OCI-LY3 (cell line): ENCODE measurements around the gene RGS16.

Experiments used
- EZH2phosphoT487 ChIP-seq: fragments of 200-600 bp; shearing (Covaris generic); IDR thresholded peaks from 2 replicates; pipeline ENCODE4 v1.6.1; 2018; ENCODE audit warnings: antibody characterized with exemption, mixed run types, low read depth
- TF ChIP-seq, protein P1 (sequence below): fragments of 200-600, 300-600 bp; sonication (generic); IDR thresholded peaks from 2 replicates; pipeline ENCODE4 v1.5.1; 2014; ENCODE audit warnings: antibody characterized with exemption, low read length, low read depth

DNA sequence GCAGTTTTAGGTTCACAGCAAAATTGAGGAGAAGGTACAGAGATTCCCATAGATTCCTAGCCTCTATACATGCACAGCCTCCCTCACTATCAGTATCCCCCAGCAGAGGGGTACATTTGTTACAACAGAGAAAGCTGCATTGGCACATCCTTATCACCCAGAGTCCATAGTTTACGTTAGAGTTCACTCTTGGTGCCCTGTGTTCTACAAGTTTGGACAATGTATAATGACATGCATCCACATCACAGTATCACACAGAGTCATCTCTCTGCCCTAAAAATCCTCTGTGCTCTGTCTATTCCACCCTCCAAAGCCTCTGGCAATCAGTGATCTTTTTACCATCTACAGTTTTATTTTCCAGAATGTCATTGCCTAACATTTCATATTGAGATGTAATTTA is 22.3 kb upstream of the RGS16 start:
- TF ChIP-seq EZH2phosphoT487, result no peak
- TF ChIP-seq, protein P1, sequence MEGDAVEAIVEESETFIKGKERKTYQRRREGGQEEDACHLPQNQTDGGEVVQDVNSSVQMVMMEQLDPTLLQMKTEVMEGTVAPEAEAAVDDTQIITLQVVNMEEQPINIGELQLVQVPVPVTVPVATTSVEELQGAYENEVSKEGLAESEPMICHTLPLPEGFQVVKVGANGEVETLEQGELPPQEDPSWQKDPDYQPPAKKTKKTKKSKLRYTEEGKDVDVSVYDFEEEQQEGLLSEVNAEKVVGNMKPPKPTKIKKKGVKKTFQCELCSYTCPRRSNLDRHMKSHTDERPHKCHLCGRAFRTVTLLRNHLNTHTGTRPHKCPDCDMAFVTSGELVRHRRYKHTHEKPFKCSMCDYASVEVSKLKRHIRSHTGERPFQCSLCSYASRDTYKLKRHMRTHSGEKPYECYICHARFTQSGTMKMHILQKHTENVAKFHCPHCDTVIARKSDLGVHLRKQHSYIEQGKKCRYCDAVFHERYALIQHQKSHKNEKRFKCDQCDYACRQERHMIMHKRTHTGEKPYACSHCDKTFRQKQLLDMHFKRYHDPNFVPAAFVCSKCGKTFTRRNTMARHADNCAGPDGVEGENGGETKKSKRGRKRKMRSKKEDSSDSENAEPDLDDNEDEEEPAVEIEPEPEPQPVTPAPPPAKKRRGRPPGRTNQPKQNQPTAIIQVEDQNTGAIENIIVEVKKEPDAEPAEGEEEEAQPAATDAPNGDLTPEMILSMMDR, result no peak
